Esophagus muscularis mucosa (tissue), 4 donors: Measurements from ENCODE around the gene IP6K3. TPM values are rescaled to one million over a fixed set of nuclear protein-coding genes. Genes with fewer than 3 reads are reported as not detected.

Source experiments
- DNase-seq: peaks from one replicate; pipeline ENCODE4 v3.0.0-alpha.2; 2017; ENCODE audit errors: extremely low spot score
- H3K27ac ChIP-seq, 4 donors: fragments of 200-600 bp; sonication (generic); replicated peaks in 1 of 4; 1 replicate in 3 of 4; 2 replicates in 1 of 4; pipeline ENCODE4 v1.5.1; 2016 to 2019; ENCODE audit warnings: mild to moderate bottlenecking in 1 of 4
- H3K27me3 ChIP-seq, 4 donors: fragments of 200-600 bp; sonication (generic); one replicate each; pipeline versions ENCODE4 v1.5.1 to v1.6.0; 2016 to 2019
- H3K36me3 ChIP-seq, 4 donors: fragments of 200-600 bp; sonication (generic); one replicate each; pipeline ENCODE4 v1.5.1; 2016 to 2019
- H3K4me1 ChIP-seq, 4 donors: fragments of 200-600 bp; sonication (generic); one replicate each; pipeline ENCODE4 v1.5.1; 2016 to 2019
- H3K4me3 ChIP-seq, 4 donors: fragments of 200-600 bp; sonication (generic); 1 replicate in 2 of 4; 2 replicates in 2 of 4; pipeline ENCODE4 v1.5.1; 2016 to 2019; ENCODE audit warnings: mild to moderate bottlenecking in 4 of 4, moderate library complexity in 1 of 4
- H3K9me3 ChIP-seq, 4 donors: fragments of 200-600 bp; sonication (generic); 1 replicate in 3 of 4; 2 replicates in 1 of 4; pipeline ENCODE4 v1.5.1; 2016 to 2019
- CTCF ChIP-seq, 3 experiments: fragments of 200-600 bp in 2 of 3; fragments of 450-650 bp in 1 of 3; sonication (generic) in 2 of 3; IDR thresholded peaks; one replicate each; pipeline ENCODE4 v1.5.1; 2017 to 2019; ENCODE audit warnings: antibody characterized with exemption in 3 of 3, mild to moderate bottlenecking in 2 of 3, moderate library complexity in 1 of 3
- EP300 ChIP-seq: sonication (generic); formaldehyde crosslinking; IDR thresholded peaks from one replicate; pipeline ENCODE4 v1.6.1; 2017; ENCODE audit warnings: antibody characterized with exemption
- POLR2A ChIP-seq: fragments of 450-650 bp; IDR thresholded peaks from one replicate; pipeline ENCODE4 v1.6.1; 2017; ENCODE audit warnings: antibody characterized with exemption, moderate library complexity, mild to moderate bottlenecking, low read depth
- POLR2AphosphoS5 ChIP-seq, 2 donors: sonication (generic); formaldehyde crosslinking; IDR thresholded peaks; one replicate each; pipeline ENCODE4 v1.6.1; 2017; ENCODE audit warnings: antibody characterized with exemption in 2 of 2
- WGBS: methylation state at CpG from one replicate; pipeline ENCODE4 v1.1.5; 2018; 5-methylcytosine and 5-hydroxymethylcytosine counted together
- intact Hi-C: fragments of 100-400 bp; cut with DNase I; formaldehyde crosslinking; loops from one replicate; pipeline ENCODE4 v1.15.1; 2023
- total RNA-seq, 4 donors: library from RNA; depleted of rRNA; stranded (reverse); fragments of >200 nt; gene quantifications; one replicate each; pipeline versions ENCODE4 v1.1.0 to v1.2.1, GENCODE V29; 2016

IP6K3 gene
- total RNA-seq, 4 donors from 2014 or later, result 1.2 to 2.8 (median 1.7) TPM

- intact Hi-C loops, result no loop called here
- Histone ChIP-seq H3K9me3 (no peaks in the 10 kb centered on the region), H3K4me3 (no peak overlapping the region), H3K27ac (no peak overlapping the region), H3K36me3 (peaks cover 0 to 33% (median 0%) of the 10 kb centered on the region in 4 donors), H3K4me1 (peaks cover 0 to 41% (median 0%) of the 10 kb centered on the region in 4 donors), H3K27me3 (peaks cover 0 to 6% (median 0%) of the 10 kb centered on the region in 4 donors)
- TF ChIP-seq POLR2AphosphoS5 (IDR thresholded peaks at IDR 0.05) (no peak), EP300 (no peak), POLR2A (no peak), CTCF (IDR thresholded peaks at IDR 0.05) (no peak)
- 85% methylated on average over 9 of the region's 11 CpGs for WGBS
- no peak for DNase-seq
Measured at GRCh38 chr6:33727932-33728331, 18.8 kb downstream of the IP6K3 start.

- 79% methylated on average over 7 of the region's 7 CpGs for WGBS
- Histone ChIP-seq H3K4me1 (peaks cover 0 to 35% (median 0%) of the 10 kb centered on the region in 4 donors), H3K9me3 (no peaks in the 10 kb centered on the region), H3K4me3 (no peak overlapping the region), H3K36me3 (peaks cover 0 to 32% (median 0%) of the 10 kb centered on the region in 4 donors), H3K27ac (no peak overlapping the region), H3K27me3 (peaks cover 0 to 6% (median 0%) of the 10 kb centered on the region in 4 donors)
- TF ChIP-seq CTCF (IDR thresholded peaks at IDR 0.05) (no peak), POLR2AphosphoS5 (IDR thresholded peaks at IDR 0.05) (no peak)
- intact Hi-C loops, result no loop called here
- DNase-seq, result no peak
Measured at GRCh38 chr6:33727126-33727525, 19.6 kb downstream of the IP6K3 start.

- DNase-seq, result no peak
- Histone ChIP-seq H3K9me3 (no peaks in the 10 kb centered on the region), H3K27ac (no peak overlapping the region), H3K27me3 (peaks cover 0 to 6% (median 0%) of the 10 kb centered on the region in 4 donors), H3K4me3 (no peak overlapping the region), H3K4me1 (peaks cover 0 to 35% (median 0%) of the 10 kb centered on the region in 4 donors), H3K36me3 (peaks cover 0 to 36% (median 0%) of the 10 kb centered on the region in 4 donors)
- intact Hi-C loops, result no loop called here
- 92% methylated on average over 13 of the region's 15 CpGs for WGBS
- no peak for TF ChIP-seq EP300
- TF ChIP-seq CTCF (IDR thresholded peaks at IDR 0.05), result no peak
- no peak for TF ChIP-seq POLR2AphosphoS5 (IDR thresholded peaks at IDR 0.05)
- no peak for TF ChIP-seq POLR2A
Measured at GRCh38 chr6:33726696-33727095, 20.0 kb downstream of the IP6K3 start.

GRCh38 chr6:33725891-33726673, 20.6 kb downstream of the IP6K3 start:
- Histone ChIP-seq H3K4me1 (peaks cover 0 to 34% (median 0%) of the 10 kb centered on the region in 4 donors), H3K27me3 (peaks cover 0 to 6% (median 0%) of the 10 kb centered on the region in 4 donors), H3K4me3 (no peak overlapping the region), H3K27ac (no peak overlapping the region), H3K9me3 (no peaks in the 10 kb centered on the region), H3K36me3 (peaks cover 0 to 40% (median 0%) of the 10 kb centered on the region in 4 donors)
- TF ChIP-seq POLR2A (no peak), CTCF (IDR thresholded peaks at IDR 0.05) (no peak), EP300 (no peak), POLR2AphosphoS5 (IDR thresholded peaks at IDR 0.05) (no peak)
- 91% methylated on average over 7 of the region's 7 CpGs for WGBS
- intact Hi-C loops, result no loop called here
- no peak for DNase-seq
